ENCODE measurements around the gene JAGN1.

The JAGN1 gene

DNA sequence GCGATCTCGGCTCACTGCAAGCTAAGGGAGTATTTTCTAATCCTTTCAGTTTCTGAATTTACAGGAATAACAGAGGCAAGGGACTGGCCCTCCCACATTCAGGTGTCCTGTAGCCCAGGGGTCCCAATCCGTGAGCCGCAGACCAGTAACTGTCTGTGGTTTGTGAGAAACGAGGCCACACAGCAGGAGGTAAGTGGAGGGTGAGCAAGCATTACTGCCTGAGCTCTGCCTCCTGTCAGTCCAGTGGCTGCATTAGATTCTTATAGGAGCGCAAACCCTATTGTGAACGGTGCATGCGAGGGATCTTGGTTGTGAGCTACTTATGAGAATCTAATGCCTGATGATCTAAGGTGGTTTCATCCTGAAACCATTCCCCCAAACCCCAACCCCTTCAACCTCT, 21.5 kb downstream of the JAGN1 start:
- peaks cover 4 to 49% (median 47%) of the 10 kb centered on the region in 4 experiments for H3K4me1 ChIP-seq (ENCODE audit: control extremely low read depth in 1 of 4, control insufficient read depth in 4 of 4, insufficient read depth in 4 of 4, low read length in 3 of 4)
- H3K36me3 ChIP-seq (ENCODE audit: control insufficient read depth in 4 of 4, insufficient read depth in 4 of 4, low read length in 3 of 4): peaks cover 0 to 27% (median under 1%) of the 10 kb centered on the region in 4 experiments
- 57% methylated on average over 3 of the region's 8 CpGs for WGBS (ENCODE audit: insufficient coverage)
- H3K9me3 ChIP-seq (ENCODE audit: control extremely low read depth in 1 of 5, control insufficient read depth in 4 of 5, insufficient read depth in 2 of 5, low read depth in 1 of 5, low read length in 4 of 5): peaks cover 0 to 4% (median 0%) of the 10 kb centered on the region in 5 experiments
- peak overlapping the region in 1 of 7 experiments; percentile 34 for H3K4me3 ChIP-seq (ENCODE audit: control insufficient read depth in 1 of 7, extremely low read depth in 1 of 7, insufficient read depth in 4 of 7, low read depth in 2 of 7, low read length in 6 of 7)
- H3K27me3 ChIP-seq (replicated peaks in 2 of 5; ENCODE audit: control insufficient read depth in 4 of 5, insufficient read depth in 5 of 5, low read length in 4 of 5): no peaks in the 10 kb centered on the region
- DNase-seq: peak in 2 of 3 donors; percentile 44 to 48
- CTCF ChIA-PET: interaction anchor here (1.0 to 6.2 kb wide), 11 partner anchors 9 to 68 kb away, joined by 3 to 48 read pairs (median 4); partner anchors contain the start of genes CRELD1 and IL17RE
- H3K27ac ChIP-seq (ENCODE audit: insufficient read depth in 1 of 2, low read depth in 1 of 2, low read length in 2 of 2, poor library complexity in 1 of 2, severe bottlenecking in 2 of 2): no peak overlapping the region
- POLR2A ChIA-PET: interaction anchor here (2.2 kb wide), 1 partner anchor 9 kb away, joined by 11 read pairs; the partner anchor contains the start of gene IL17RE

DNA sequence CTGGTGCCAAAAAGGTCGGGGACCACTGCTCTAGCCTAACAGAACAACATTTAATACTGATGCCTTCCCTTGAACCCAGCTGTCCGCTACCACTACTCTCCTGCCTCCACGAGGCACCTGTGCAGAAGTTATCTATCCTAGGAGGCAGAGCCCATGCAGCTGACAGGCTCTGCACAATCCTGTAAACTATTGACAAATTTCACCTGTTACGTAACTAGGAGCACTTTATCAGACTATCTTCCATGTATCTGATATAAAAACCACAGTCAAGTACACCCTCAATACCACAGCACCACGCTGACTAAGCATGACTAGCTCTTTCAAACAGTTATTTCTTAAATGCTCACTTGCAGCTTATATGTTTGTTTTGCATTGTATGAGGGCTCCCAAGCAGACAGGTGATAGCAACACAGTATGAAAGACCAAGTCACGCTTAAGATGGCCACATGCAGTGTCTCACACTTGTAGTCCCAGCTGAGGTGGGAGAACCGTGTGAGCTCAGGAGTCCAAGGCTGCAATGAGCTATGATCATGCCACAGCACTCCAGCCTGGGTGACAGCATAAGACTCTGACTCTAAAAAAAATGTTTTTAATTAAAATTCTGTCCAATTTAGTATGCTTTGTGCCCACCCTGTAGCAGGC, 22.0 kb downstream of the JAGN1 start:
- Histone ChIP-seq H3K27me3 (replicated peaks in 2 of 5; ENCODE audit: control insufficient read depth in 4 of 5, insufficient read depth in 5 of 5, low read length in 4 of 5) (no peaks in the 10 kb centered on the region), H3K36me3 (ENCODE audit: control insufficient read depth in 4 of 4, insufficient read depth in 4 of 4, low read length in 3 of 4) (peaks cover 0 to 26% (median under 1%) of the 10 kb centered on the region in 4 experiments), H3K9me3 (ENCODE audit: control extremely low read depth in 1 of 5, control insufficient read depth in 4 of 5, insufficient read depth in 2 of 5, low read depth in 1 of 5, low read length in 4 of 5) (peaks cover 0 to 4% (median 0%) of the 10 kb centered on the region in 5 experiments), H3K4me3 (ENCODE audit: control insufficient read depth in 1 of 7, extremely low read depth in 1 of 7, insufficient read depth in 4 of 7, low read depth in 2 of 7, low read length in 6 of 7) (peak overlapping the region in 3 of 7 experiments; percentile 5 to 34 (median 22)), H3K4me1 (ENCODE audit: control extremely low read depth in 1 of 4, control insufficient read depth in 4 of 4, insufficient read depth in 4 of 4, low read length in 3 of 4) (peaks cover 4 to 55% (median 51%) of the 10 kb centered on the region in 4 experiments), H3K27ac (ENCODE audit: insufficient read depth in 1 of 2, low read depth in 1 of 2, low read length in 2 of 2, poor library complexity in 1 of 2, severe bottlenecking in 2 of 2) (no peak overlapping the region)
- CTCF ChIA-PET: interaction anchor here (0.6 to 6.2 kb wide), 14 partner anchors 10 to 68 kb away, joined by 3 to 48 read pairs (median 4); partner anchors contain the start of genes CIDEC, CRELD1, IL17RE and JAGN1
- POLR2A ChIA-PET: interaction anchor here (1.4 to 2.2 kb wide), 2 partner anchors 10 to 21 kb away, joined by 6 to 11 read pairs; partner anchors contain the start of genes CRELD1 and IL17RE
- 22% methylated on average over 5 of the region's 7 CpGs for WGBS (ENCODE audit: insufficient coverage)
- DNase-seq: peak; percentile 82 to 95 (median 93)

DNA sequence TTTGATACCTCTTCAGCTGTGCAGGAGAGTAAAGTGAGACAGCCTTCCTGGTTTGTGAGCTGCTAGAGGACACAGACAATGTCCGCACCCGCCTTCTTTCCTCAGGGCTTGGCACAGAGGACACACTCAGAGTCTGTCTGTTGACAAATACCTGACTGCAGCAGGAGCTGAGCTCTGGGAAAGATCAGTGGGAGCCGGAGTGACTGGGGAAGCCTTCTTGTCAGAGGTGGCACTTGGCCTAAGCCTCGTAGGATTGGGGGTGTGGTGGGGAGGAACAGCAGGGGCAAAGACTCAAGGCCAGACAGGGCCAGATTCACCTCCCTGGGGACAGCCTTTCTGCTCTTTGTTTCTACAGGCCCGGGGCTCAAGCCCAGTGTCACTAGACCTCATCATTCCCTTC, 23.2 kb downstream of the JAGN1 start:
- POLR2A ChIA-PET: interaction anchor here (1.4 kb wide), 1 partner anchor 19 kb away, joined by 6 read pairs; the partner anchor contains the start of gene CRELD1
- H3K4me1 ChIP-seq (ENCODE audit: control extremely low read depth in 1 of 4, control insufficient read depth in 4 of 4, insufficient read depth in 4 of 4, low read length in 3 of 4): peaks cover 4 to 57% (median 55%) of the 10 kb centered on the region in 4 experiments
- peaks cover 0 to 16% (median under 1%) of the 10 kb centered on the region in 4 experiments for H3K36me3 ChIP-seq (ENCODE audit: control insufficient read depth in 4 of 4, insufficient read depth in 4 of 4, low read length in 3 of 4)
- WGBS (ENCODE audit: insufficient coverage): 97% methylated on average over 5 of the region's 5 CpGs
- H3K27me3 ChIP-seq (replicated peaks in 2 of 5; ENCODE audit: control insufficient read depth in 4 of 5, insufficient read depth in 5 of 5, low read length in 4 of 5): no peaks in the 10 kb centered on the region
- no peak for DNase-seq
- peaks cover 0 to 4% (median 0%) of the 10 kb centered on the region in 5 experiments for H3K9me3 ChIP-seq (ENCODE audit: control extremely low read depth in 1 of 5, control insufficient read depth in 4 of 5, insufficient read depth in 2 of 5, low read depth in 1 of 5, low read length in 4 of 5)
- H3K27ac ChIP-seq (ENCODE audit: insufficient read depth in 1 of 2, low read depth in 1 of 2, low read length in 2 of 2, poor library complexity in 1 of 2, severe bottlenecking in 2 of 2): no peak overlapping the region
- CTCF ChIA-PET: interaction anchor here (0.7 to 6.2 kb wide), 9 partner anchors 11 to 67 kb away, joined by 3 to 48 read pairs (median 5); partner anchors contain the start of genes CIDEC, CRELD1, IL17RE and JAGN1
- no peak overlapping the region for H3K4me3 ChIP-seq (ENCODE audit: control insufficient read depth in 1 of 7, extremely low read depth in 1 of 7, insufficient read depth in 4 of 7, low read depth in 2 of 7, low read length in 6 of 7)

DNA sequence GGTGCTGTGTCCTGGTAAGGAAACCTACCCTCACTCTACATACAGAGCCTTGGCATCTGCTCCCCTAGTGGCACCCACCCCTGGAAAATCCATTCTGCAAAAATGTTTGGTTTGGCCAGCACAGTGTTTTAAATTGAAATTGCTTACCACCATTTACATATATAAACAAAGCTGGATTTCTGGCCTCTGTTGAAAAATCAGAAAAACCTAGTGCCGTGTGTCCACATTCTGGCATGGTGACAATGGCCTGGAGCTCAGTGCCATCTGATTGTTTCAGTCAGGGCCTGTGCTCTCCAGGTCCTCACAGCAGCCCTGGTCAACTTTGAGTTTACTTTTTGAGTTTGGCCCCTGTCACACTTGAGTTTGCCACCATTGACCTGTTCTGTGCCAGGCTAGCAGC, 23.6 kb downstream of the JAGN1 start:
- peaks cover 4 to 57% (median 55%) of the 10 kb centered on the region in 4 experiments for H3K4me1 ChIP-seq (ENCODE audit: control extremely low read depth in 1 of 4, control insufficient read depth in 4 of 4, insufficient read depth in 4 of 4, low read length in 3 of 4)
- H3K36me3 ChIP-seq (ENCODE audit: control insufficient read depth in 4 of 4, insufficient read depth in 4 of 4, low read length in 3 of 4): peaks cover 0 to 12% (median under 1%) of the 10 kb centered on the region in 4 experiments
- 80% methylated on average over 1 of the region's 1 CpG for WGBS (ENCODE audit: insufficient coverage)
- no peak for DNase-seq
- POLR2A ChIA-PET: no interaction called here
- H3K27me3 ChIP-seq (replicated peaks in 2 of 5; ENCODE audit: control insufficient read depth in 4 of 5, insufficient read depth in 5 of 5, low read length in 4 of 5): no peaks in the 10 kb centered on the region
- H3K27ac ChIP-seq (ENCODE audit: insufficient read depth in 1 of 2, low read depth in 1 of 2, low read length in 2 of 2, poor library complexity in 1 of 2, severe bottlenecking in 2 of 2): no peak overlapping the region
- H3K9me3 ChIP-seq (ENCODE audit: control extremely low read depth in 1 of 5, control insufficient read depth in 4 of 5, insufficient read depth in 2 of 5, low read depth in 1 of 5, low read length in 4 of 5): peaks cover 0 to 4% (median 0%) of the 10 kb centered on the region in 5 experiments
- CTCF ChIA-PET: interaction anchor here (0.7 to 6.2 kb wide), 12 partner anchors 11 to 65 kb away, joined by 3 to 48 read pairs (median 4); partner anchors contain the start of genes CIDEC, CRELD1, IL17RE and JAGN1
- no peak overlapping the region for H3K4me3 ChIP-seq (ENCODE audit: control insufficient read depth in 1 of 7, extremely low read depth in 1 of 7, insufficient read depth in 4 of 7, low read depth in 2 of 7, low read length in 6 of 7)

DNA sequence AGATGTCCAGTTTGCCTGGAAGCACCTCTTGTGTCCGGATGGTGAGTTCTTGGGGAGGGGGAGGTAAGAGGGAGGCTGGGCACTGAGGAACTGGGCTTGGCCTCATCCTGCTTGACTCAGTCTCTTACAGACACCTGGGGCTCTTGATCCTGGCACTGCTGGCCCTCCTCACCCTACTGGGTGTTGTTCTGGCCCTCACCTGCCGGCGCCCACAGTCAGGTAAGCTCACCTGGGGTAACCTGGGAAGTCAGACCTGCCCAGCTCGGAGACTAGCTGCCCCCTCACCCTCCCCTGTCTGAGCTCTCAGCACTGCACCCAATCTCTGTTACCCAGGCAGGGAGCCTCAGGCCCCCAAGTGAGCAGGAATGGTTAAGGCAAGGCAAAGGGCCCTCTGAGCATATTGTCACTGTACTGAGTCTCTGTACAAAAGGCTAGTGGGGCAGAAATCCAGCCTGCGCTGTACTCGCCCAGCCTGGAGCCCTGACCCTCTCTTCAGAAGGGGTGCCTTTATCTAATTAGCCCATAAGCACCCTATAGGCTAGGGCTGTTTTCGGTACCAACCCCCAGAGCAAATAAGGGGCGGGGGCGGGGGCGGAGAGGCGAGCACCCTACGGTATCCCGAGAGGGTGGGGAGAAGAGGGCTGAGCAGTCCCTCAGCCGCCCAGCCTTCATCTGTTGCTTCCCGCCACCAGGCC, 24.3 kb downstream of the JAGN1 start:
- no peak for DNase-seq
- no peaks in the 10 kb centered on the region for H3K27me3 ChIP-seq (replicated peaks in 2 of 5; ENCODE audit: control insufficient read depth in 4 of 5, insufficient read depth in 5 of 5, low read length in 4 of 5)
- peak overlapping the region; percentile 36 to 83 (median 68) for H3K4me3 ChIP-seq (ENCODE audit: control insufficient read depth in 1 of 7, extremely low read depth in 1 of 7, insufficient read depth in 4 of 7, low read depth in 2 of 7, low read length in 6 of 7)
- H3K4me1 ChIP-seq (ENCODE audit: control extremely low read depth in 1 of 4, control insufficient read depth in 4 of 4, insufficient read depth in 4 of 4, low read length in 3 of 4): peaks cover 4 to 57% (median 55%) of the 10 kb centered on the region in 4 experiments
- peaks cover 0 to 10% (median under 1%) of the 10 kb centered on the region in 4 experiments for H3K36me3 ChIP-seq (ENCODE audit: control insufficient read depth in 4 of 4, insufficient read depth in 4 of 4, low read length in 3 of 4)
- CTCF ChIA-PET: interaction anchor here (0.7 to 6.2 kb wide), 11 partner anchors 12 to 66 kb away, joined by 3 to 48 read pairs (median 4); partner anchors contain the start of genes CRELD1, IL17RE and JAGN1
- peaks cover 0 to 4% (median 0%) of the 10 kb centered on the region in 5 experiments for H3K9me3 ChIP-seq (ENCODE audit: control extremely low read depth in 1 of 5, control insufficient read depth in 4 of 5, insufficient read depth in 2 of 5, low read depth in 1 of 5, low read length in 4 of 5)
- 24% methylated on average over 11 of the region's 15 CpGs for WGBS (ENCODE audit: insufficient coverage)
- POLR2A ChIA-PET: no interaction called here
- H3K27ac ChIP-seq (ENCODE audit: insufficient read depth in 1 of 2, low read depth in 1 of 2, low read length in 2 of 2, poor library complexity in 1 of 2, severe bottlenecking in 2 of 2): no peak overlapping the region

DNA sequence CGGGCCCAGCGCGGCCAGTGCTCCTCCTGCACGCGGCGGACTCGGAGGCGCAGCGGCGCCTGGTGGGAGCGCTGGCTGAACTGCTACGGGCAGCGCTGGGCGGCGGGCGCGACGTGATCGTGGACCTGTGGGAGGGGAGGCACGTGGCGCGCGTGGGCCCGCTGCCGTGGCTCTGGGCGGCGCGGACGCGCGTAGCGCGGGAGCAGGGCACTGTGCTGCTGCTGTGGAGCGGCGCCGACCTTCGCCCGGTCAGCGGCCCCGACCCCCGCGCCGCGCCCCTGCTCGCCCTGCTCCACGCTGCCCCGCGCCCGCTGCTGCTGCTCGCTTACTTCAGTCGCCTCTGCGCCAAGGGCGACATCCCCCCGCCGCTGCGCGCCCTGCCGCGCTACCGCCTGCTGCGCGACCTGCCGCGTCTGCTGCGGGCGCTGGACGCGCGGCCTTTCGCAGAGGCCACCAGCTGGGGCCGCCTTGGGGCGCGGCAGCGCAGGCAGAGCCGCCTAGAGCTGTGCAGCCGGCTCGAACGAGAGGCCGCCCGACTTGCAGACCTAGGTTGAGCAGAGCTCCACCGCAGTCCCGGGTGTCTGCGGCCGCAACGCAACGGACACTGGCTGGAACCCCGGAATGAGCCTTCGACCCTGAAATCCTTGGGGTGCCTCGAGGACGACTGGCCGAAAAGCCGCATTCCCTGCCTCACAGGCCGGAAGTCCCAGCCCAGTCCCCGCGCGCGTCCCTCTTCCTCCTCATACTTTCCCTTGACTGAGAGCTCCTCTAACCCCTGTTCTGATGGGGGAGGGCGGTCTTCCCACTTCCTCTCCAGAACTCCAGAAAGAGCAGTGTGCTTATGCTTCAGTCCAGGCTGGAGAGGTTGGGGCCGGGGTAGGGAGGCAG, 25.1 kb downstream of the JAGN1 start:
- peaks cover 0 to 4% (median 0%) of the 10 kb centered on the region in 5 experiments for H3K9me3 ChIP-seq (ENCODE audit: control extremely low read depth in 1 of 5, control insufficient read depth in 4 of 5, insufficient read depth in 2 of 5, low read depth in 1 of 5, low read length in 4 of 5)
- whole genome bisulfite sequencing (ENCODE audit: insufficient coverage): under 1% methylated on average over 78 of the region's 99 CpGs
- peaks cover 0 to 10% (median under 1%) of the 10 kb centered on the region in 4 experiments for H3K36me3 ChIP-seq (ENCODE audit: control insufficient read depth in 4 of 4, insufficient read depth in 4 of 4, low read length in 3 of 4)
- ChIA-PET POLR2A (interaction anchor here (1.0 to 2.3 kb wide), 2 partner anchors 18 to 24 kb away, joined by 7 to 8 read pairs; partner anchors contain the start of genes CRELD1 and JAGN1), CTCF (interaction anchor here (0.6 to 6.2 kb wide), 8 partner anchors 13 to 312 kb away, joined by 3 to 48 read pairs (median 4); partner anchors contain the start of gene IL17RE)
- no peaks in the 10 kb centered on the region for H3K27me3 ChIP-seq (replicated peaks in 2 of 5; ENCODE audit: control insufficient read depth in 4 of 5, insufficient read depth in 5 of 5, low read length in 4 of 5)
- peak in 2 of 3 donors; percentile 47 to 63 for DNase-seq
- no peak overlapping the region for H3K27ac ChIP-seq (ENCODE audit: insufficient read depth in 1 of 2, low read depth in 1 of 2, low read length in 2 of 2, poor library complexity in 1 of 2, severe bottlenecking in 2 of 2)
- H3K4me1 ChIP-seq (ENCODE audit: control extremely low read depth in 1 of 4, control insufficient read depth in 4 of 4, insufficient read depth in 4 of 4, low read length in 3 of 4): peaks cover 4 to 57% (median 55%) of the 10 kb centered on the region in 4 experiments
- H3K4me3 ChIP-seq (ENCODE audit: control insufficient read depth in 1 of 7, extremely low read depth in 1 of 7, insufficient read depth in 4 of 7, low read depth in 2 of 7, low read length in 6 of 7): peak overlapping the region; percentile 36 to 83 (median 68)
